SH-SY5Y (cell line): Measurements from ENCODE around the gene CORT.

Source experiments
- GATA2 ChIP-seq: IDR thresholded peaks from 2 replicates; pipeline ENCODE4 v1.6.1; 2011; ENCODE audit warnings: mild to moderate bottlenecking, low read depth, low read length
- GATA3 ChIP-seq: IDR thresholded peaks from 2 replicates; pipeline ENCODE4 v1.6.1; 2011; ENCODE audit warnings: low read depth, mild to moderate bottlenecking, low read length, moderate library complexity

- TF ChIP-seq GATA3, result no peak
- TF ChIP-seq GATA2, result no peak
Measured at GRCh38 chr1:10444795-10445397, 4.9 kb upstream of the CORT start.
